Transverse colon (tissue), 3 donors: Measurements from ENCODE around the gene PRRX2.

Source experiments
- CTCF ChIP-seq, 5 experiments: fragments of 200-600 bp in 3 of 5; fragments of 450-650 bp in 2 of 5; sonication (generic) in 3 of 5; IDR thresholded peaks; 1 replicate in 2 of 5; 2 replicates in 3 of 5; pipeline ENCODE4 v1.5.1; 2016 to 2017; ENCODE audit warnings: antibody characterized with exemption in 5 of 5, inconsistent platforms in 3 of 5, mild to moderate bottlenecking in 2 of 5, moderate library complexity in 1 of 5
- EP300 ChIP-seq: sonication (generic); formaldehyde crosslinking; IDR thresholded peaks from one replicate; pipeline ENCODE4 v1.6.1; 2017; ENCODE audit warnings: antibody characterized with exemption, low read depth
- POLR2A ChIP-seq: fragments of 450-650 bp; IDR thresholded peaks from one replicate; pipeline ENCODE4 v1.6.1; 2016; ENCODE audit warnings: antibody characterized with exemption, mild to moderate bottlenecking, moderate library complexity

- TF ChIP-seq EP300 (no peak), CTCF (IDR thresholded peaks at IDR 0.05) (no peak), POLR2A (no peak)
Observed at GRCh38 chr9:129671065-129671464, 5.6 kb downstream of the PRRX2 start.
